HepG2 (cell line): ENCODE results near the gene CSTPP1.

ENCODE experiments used
- EZH2 ChIP-seq: conservative IDR thresholded peaks from 2 replicates; pipeline ENCODE4 v1.6.1; 2012; ENCODE audit warnings: mild to moderate bottlenecking, low read depth, low read length, moderate library complexity
- MXD4 ChIP-seq: IDR thresholded peaks from 2 replicates; pipeline ENCODE4 v1.6.1; 2016; ENCODE audit warnings: mild to moderate bottlenecking, missing biosample characterization, missing genetic modification reagents
- PHF21A ChIP-seq: sonication (generic); formaldehyde crosslinking; IDR thresholded peaks from 2 replicates; pipeline ENCODE4 v1.5.0; 2020; ENCODE audit warnings: mild to moderate bottlenecking, missing genetic modification reagents
- POLR2A ChIP-seq, 2 experiments: IDR thresholded peaks; 2 replicates each; pipeline ENCODE4 v1.6.1; 2011; ENCODE audit warnings: low read depth in 2 of 2, low read length in 2 of 2, mild to moderate bottlenecking in 1 of 2, moderate library complexity in 1 of 2; ENCODE audit not compliant: insufficient read depth in 1 of 2
- RELA ChIP-seq: sonication (generic); formaldehyde crosslinking; IDR thresholded peaks from 2 replicates; pipeline ENCODE4 v1.4.0; 2020; ENCODE audit warnings: missing genetic modification reagents
- YY1 ChIP-seq: IDR thresholded peaks from 2 replicates; pipeline ENCODE4 v1.6.1; 2011; ENCODE audit warnings: low read length, low read depth, moderate library complexity, mild to moderate bottlenecking; ENCODE audit not compliant: insufficient read depth, insufficient replicate concordance
- ZFP37 ChIP-seq: sonication (generic); formaldehyde crosslinking; IDR thresholded peaks from 2 replicates; pipeline ENCODE4 v1.4.0; 2020; ENCODE audit warnings: missing genetic modification reagents, borderline replicate concordance
- ZNF160 ChIP-seq: sonication (generic); formaldehyde crosslinking; IDR thresholded peaks from 2 replicates; pipeline ENCODE4 v1.8.0; 2022; ENCODE audit warnings: mild to moderate bottlenecking, inconsistent platforms, missing genetic modification reagents
- ZNF761 ChIP-seq: sonication (generic); formaldehyde crosslinking; conservative IDR thresholded peaks from 2 replicates; pipeline ENCODE4 v1.4.0; 2020; ENCODE audit warnings: mild to moderate bottlenecking, missing genetic modification reagents
- ZSCAN21 ChIP-seq: sonication (generic); formaldehyde crosslinking; IDR thresholded peaks from 2 replicates; pipeline ENCODE4 v1.8.0; 2022; ENCODE audit warnings: mild to moderate bottlenecking, missing genetic modification reagents, moderate library complexity, borderline replicate concordance
- TF ChIP-seq, protein P1 (sequence below): sonication (generic); formaldehyde crosslinking; IDR thresholded peaks from 2 replicates; pipeline ENCODE4 v1.4.0; 2020; ENCODE audit warnings: missing genetic modification reagents
- TF ChIP-seq, protein P2 (sequence below): sonication (generic); formaldehyde crosslinking; IDR thresholded peaks from 2 replicates; pipeline ENCODE4 v1.8.1; 2023; ENCODE audit warnings: missing genetic modification reagents, inconsistent platforms, borderline replicate concordance
- TF ChIP-seq, protein P3 (sequence below): sonication (generic); formaldehyde crosslinking; IDR thresholded peaks from 2 replicates; pipeline ENCODE4 v1.5.0; 2020; ENCODE audit warnings: mild to moderate bottlenecking, missing genetic modification reagents, moderate library complexity

DNA sequence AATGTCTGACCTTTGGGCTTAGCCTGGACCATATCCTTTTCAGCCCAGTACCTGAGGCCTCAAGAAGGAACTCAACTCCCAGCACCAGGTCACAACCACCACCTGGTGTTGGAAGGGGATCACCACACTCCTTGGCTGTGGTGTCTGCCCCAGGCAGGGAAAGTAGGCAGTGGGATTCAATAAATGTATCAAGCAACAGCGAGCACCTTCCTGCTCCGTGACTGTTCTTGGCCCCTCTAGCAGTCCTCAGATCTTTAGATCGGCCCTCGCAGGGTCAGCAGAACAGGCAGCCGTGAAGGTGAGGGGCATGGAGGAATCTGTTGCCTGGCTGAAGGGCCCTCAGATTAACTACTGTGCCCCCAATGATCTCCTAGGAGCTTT is 224.2 kb downstream of the CSTPP1 start:
- TF ChIP-seq YY1 (no peak), ZFP37 (CRISPR knock-in tag) (no peak), PHF21A (CRISPR knock-in tag) (no peak), POLR2A (IDR thresholded peaks at IDR 0.05; ENCODE audit: insufficient read depth in 1 of 2, low read depth in 2 of 2, low read length in 2 of 2) (no peak), ZNF160 (CRISPR knock-in tag) (no peak), RELA (no peak), EZH2 (no peak), ZSCAN21 (CRISPR knock-in tag) (no peak), MXD4 (CRISPR knock-in tag) (no peak), ZNF761 (CRISPR knock-in tag) (no peak)
- TF ChIP-seq, protein P1, sequence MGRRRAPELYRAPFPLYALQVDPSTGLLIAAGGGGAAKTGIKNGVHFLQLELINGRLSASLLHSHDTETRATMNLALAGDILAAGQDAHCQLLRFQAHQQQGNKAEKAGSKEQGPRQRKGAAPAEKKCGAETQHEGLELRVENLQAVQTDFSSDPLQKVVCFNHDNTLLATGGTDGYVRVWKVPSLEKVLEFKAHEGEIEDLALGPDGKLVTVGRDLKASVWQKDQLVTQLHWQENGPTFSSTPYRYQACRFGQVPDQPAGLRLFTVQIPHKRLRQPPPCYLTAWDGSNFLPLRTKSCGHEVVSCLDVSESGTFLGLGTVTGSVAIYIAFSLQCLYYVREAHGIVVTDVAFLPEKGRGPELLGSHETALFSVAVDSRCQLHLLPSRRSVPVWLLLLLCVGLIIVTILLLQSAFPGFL (CRISPR knock-in tag), result no peak
- TF ChIP-seq, protein P2, sequence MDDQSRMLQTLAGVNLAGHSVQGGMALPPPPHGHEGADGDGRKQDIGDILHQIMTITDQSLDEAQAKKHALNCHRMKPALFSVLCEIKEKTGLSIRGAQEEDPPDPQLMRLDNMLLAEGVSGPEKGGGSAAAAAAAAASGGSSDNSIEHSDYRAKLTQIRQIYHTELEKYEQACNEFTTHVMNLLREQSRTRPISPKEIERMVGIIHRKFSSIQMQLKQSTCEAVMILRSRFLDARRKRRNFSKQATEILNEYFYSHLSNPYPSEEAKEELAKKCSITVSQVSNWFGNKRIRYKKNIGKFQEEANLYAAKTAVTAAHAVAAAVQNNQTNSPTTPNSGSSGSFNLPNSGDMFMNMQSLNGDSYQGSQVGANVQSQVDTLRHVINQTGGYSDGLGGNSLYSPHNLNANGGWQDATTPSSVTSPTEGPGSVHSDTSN (CRISPR knock-in tag), result no peak
- TF ChIP-seq, protein P3, sequence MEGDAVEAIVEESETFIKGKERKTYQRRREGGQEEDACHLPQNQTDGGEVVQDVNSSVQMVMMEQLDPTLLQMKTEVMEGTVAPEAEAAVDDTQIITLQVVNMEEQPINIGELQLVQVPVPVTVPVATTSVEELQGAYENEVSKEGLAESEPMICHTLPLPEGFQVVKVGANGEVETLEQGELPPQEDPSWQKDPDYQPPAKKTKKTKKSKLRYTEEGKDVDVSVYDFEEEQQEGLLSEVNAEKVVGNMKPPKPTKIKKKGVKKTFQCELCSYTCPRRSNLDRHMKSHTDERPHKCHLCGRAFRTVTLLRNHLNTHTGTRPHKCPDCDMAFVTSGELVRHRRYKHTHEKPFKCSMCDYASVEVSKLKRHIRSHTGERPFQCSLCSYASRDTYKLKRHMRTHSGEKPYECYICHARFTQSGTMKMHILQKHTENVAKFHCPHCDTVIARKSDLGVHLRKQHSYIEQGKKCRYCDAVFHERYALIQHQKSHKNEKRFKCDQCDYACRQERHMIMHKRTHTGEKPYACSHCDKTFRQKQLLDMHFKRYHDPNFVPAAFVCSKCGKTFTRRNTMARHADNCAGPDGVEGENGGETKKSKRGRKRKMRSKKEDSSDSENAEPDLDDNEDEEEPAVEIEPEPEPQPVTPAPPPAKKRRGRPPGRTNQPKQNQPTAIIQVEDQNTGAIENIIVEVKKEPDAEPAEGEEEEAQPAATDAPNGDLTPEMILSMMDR (CRISPR knock-in tag), result no peak
